ENCODE results near the gene AGR3.

The AGR3 gene

GRCh38 chr7:16881844-16882243 is at the start of gene AGR3:
Gene AGR3, minus strand, starts transcription at chr7:16881983. Its CDS starts 3,365 bp downstream, at chr7:16878618.
- peak; percentile 66 for DNase-seq (ENCODE audit: low spot score)

GRCh38 chr7:16930946-16931345 is 49.2 kb upstream of the AGR3 start:
- DNase-seq (ENCODE audit: low spot score): no peak

- DNase-seq (ENCODE audit: low spot score): no peak
These were observed 47.5 kb upstream of the AGR3 start for GRCh38 chr7:16929146-16929762.

GRCh38 chr7:16926861-16927260 is 45.1 kb upstream of the AGR3 start:
- peak; percentile 46 for DNase-seq (ENCODE audit: low spot score)

- peak; percentile 72 for DNase-seq (ENCODE audit: low spot score)
These were observed 44.5 kb upstream of the AGR3 start for GRCh38 chr7:16926283-16926682.

- no peak for DNase-seq (ENCODE audit: low spot score)
These were observed 43.8 kb upstream of the AGR3 start for GRCh38 chr7:16925609-16926008.

GRCh38 chr7:16923019-16923418 is 41.2 kb upstream of the AGR3 start:
- DNase-seq (ENCODE audit: low spot score): no peak

GRCh38 chr7:16921644-16922257 is 40.0 kb upstream of the AGR3 start:
- DNase-seq (ENCODE audit: low spot score): peak; percentile 84

GRCh38 chr7:16921151-16921550 is 39.4 kb upstream of the AGR3 start:
- DNase-seq (ENCODE audit: low spot score): no peak

- DNase-seq (ENCODE audit: low spot score): no peak
These were observed 37.7 kb upstream of the AGR3 start for GRCh38 chr7:16919440-16919839.

- DNase-seq (ENCODE audit: low spot score): peak; percentile 72
These were observed 36.6 kb upstream of the AGR3 start for GRCh38 chr7:16918288-16918895.

GRCh38 chr7:16916738-16917137 is 35.0 kb upstream of the AGR3 start:
- no peak for DNase-seq (ENCODE audit: low spot score)

- DNase-seq (ENCODE audit: low spot score): peak; percentile 66
These were observed 34.4 kb upstream of the AGR3 start for GRCh38 chr7:16916105-16916639.

- DNase-seq (ENCODE audit: low spot score): peak; percentile 56
These were observed 33.6 kb upstream of the AGR3 start for GRCh38 chr7:16915405-16915804.

- DNase-seq (ENCODE audit: low spot score): peak; percentile 65
These were observed 33.0 kb upstream of the AGR3 start for GRCh38 chr7:16914771-16915170.

- DNase-seq (ENCODE audit: low spot score): no peak
These were observed 31.9 kb upstream of the AGR3 start for GRCh38 chr7:16913643-16914042.

- DNase-seq (ENCODE audit: low spot score): no peak
These were observed 30.8 kb upstream of the AGR3 start for GRCh38 chr7:16912540-16912939.

- DNase-seq (ENCODE audit: low spot score): no peak
These were observed 26.8 kb upstream of the AGR3 start for GRCh38 chr7:16908561-16908960.

GRCh38 chr7:16905300-16906044 is 23.7 kb upstream of the AGR3 start:
- DNase-seq (ENCODE audit: low spot score): peak; percentile 78

GRCh38 chr7:16904076-16904475 is 22.3 kb upstream of the AGR3 start:
- DNase-seq (ENCODE audit: low spot score): no peak

GRCh38 chr7:16900209-16900768 is 18.5 kb upstream of the AGR3 start:
- DNase-seq (ENCODE audit: low spot score): no peak

Data from LoVo (cell line).